Activated CD4-positive, alpha-beta T cell treated with anti-CD3 and anti-CD28 coated beads, Interleukin-2, amount 50 U/mL, for 16 hours (primary cell): ENCODE results near the gene DCAF8.

ENCODE experiments used
- DNase-seq: peaks from one replicate; pipeline ENCODE4 v3.0.0-alpha.2; 2020

The DCAF8 gene

GRCh38 chr1:160224606-160225005, 37.7 kb downstream of the DCAF8 start:
- no peak for DNase-seq

GRCh38 chr1:160222546-160222945, 39.8 kb downstream of the DCAF8 start:
- no peak for DNase-seq

DNA sequence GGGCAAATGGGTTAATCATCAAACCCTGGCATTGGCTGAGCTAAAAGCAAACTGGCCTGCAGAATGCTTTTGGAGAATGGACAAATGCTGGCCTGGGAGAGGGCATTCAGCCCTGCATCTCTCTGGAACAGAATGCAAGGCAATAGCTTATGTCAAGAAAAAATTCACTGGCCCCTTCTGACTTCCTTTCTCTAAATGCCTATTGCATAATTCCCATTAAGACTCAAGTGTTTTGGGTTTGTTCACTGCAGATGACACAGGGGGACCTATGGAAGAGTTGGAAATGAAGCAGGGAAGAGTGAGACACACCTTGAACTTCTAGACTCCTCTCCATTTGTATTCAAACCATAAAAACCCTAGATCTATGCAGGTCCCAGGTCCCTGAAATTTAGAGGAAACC, 41.3 kb downstream of the DCAF8 start:
- DNase-seq, result no peak

- DNase-seq, result no peak
Measured at GRCh38 chr1:160220301-160220700, 42.0 kb downstream of the DCAF8 start.

DNA sequence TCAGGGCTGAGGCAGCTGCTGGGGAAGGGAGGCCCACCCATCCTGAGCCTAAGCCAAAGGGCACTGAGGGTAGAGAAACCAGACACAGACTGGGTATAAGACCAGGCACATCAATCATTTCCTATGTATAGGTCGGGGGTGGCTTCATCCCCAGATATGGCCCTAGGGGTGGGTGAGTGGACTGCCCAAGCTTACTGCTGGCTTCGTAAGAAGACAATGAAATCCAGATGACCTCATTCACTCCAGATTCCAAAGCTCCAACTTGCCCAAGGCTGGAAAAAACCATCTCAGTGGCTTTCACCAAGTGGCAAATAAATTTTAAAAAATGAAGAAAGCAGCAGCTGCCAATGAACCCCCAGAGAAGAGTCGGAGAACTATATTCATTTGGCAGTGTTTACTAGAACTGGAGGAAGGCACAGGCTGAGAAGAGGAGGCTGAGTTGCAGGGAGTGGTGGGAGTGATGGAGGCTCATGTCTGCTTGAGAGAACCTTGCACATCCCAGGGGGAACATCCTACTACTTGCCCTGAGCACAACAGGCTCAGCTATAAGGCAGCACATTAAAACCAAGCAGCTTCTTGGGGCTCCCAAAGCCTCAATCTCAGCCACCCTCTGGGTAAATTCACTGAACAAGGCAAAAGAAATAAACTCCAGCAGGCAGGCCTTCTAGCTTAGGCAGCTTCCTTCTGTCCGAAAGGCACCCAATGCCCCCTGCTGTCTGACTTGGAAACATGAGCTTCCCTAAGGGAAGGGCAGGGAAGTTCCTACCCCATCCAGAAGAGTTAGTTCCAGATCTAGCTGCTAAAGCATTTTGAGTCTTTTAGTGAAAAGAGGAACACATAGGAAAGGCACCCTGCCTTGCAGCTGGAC, 43.1 kb downstream of the DCAF8 start:
- no peak for DNase-seq

DNA sequence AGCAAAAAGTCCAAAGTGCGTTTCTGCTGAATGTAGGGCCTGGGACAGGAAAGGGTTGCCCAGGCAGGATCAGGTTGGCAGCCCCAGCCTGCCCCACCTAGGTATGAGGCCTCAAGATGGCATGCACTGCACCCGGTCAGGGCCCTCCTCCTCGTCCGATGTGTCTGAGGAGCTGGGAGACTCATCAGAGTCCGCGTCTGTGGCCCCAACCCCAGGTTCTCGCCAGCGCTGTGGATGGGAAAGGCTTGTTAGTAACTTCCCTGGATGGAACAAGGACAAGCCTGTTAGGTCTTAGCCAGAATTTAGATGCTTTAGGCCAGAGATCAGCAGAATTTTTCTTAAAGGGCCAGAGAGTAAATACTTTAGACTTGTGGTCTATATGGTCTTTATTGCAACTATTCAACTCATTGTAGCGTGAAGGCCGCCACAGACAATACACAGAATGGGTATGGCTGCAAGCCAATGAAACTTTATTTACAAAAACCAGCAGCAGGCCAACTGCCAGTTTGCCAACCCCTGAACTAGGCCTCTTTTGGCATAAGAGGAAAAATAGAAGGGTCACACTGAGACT, 44.8 kb downstream of the DCAF8 start:
- DNase-seq, result no peak

GRCh38 chr1:160216301-160216700, 46.0 kb downstream of the DCAF8 start:
- no peak for DNase-seq

DNA sequence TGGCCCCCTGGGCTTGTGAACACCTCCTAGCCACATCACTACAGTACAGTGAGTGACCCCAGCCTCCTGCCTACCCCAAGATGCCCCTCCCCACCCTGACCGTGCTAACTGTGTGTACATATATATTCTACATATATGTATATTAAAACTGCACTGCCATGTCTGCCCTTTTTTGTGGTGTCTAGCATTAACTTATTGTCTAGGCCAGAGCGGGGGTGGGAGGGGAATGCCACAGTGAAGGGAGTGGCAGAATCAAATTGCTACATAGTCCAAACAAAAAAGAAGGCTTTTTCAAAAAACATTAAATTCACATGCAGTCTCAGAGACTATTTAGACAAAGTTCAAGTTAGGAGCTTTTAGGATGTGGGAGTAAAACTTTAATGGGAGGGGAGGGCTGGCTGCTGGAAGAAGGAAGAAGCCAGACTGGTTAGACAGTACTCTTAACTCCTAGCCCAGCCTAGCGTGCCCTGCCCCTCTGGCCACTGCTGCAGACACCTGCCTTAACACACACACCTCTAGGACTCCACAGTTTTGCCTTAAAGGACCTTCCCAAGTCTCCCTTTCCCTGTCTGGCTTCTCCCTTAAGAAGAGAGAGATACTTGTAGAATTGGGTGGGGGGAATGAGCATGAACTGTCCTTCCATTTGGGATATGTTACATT, 47.7 kb downstream of the DCAF8 start:
- no peak for DNase-seq

DNA sequence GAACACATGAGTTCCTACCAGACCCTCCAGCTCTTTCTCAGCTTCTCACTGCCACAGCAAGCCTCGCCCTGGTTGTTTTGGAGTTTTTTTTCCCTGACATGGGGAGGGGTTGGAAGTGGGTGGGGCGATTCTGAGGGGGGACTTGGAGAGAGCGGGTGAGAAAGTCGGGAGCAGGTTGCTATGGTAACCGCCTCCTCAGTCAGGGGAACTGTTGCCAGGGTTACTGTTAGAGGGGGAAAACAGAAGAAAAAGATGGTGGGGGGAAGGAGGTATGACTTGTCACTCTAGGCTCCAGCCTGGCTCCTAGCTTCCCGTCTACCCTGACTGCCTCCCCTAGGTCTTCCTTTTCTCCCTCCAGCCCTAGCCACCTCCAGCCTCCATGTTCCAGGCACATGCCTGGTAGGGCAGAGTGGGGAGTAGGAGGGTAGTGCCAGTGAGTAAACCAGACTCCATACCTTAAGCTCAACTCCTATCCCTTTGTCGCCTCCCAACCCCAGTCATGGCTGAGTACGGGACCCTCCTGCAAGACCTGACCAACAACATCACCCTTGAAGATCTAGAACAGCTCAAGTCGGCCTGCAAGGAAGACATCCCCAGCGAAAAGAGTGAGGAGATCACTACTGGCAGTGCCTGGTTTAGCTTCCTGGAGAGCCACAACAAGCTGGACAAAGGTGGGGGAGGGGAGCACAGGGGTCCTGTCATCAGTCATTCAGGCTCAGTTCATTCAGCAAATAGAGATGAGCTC, 51.1 kb downstream of the DCAF8 start:
- no peak for DNase-seq

GRCh38 chr1:160210561-160210960, 51.8 kb downstream of the DCAF8 start:
- DNase-seq, result no peak

DNA sequence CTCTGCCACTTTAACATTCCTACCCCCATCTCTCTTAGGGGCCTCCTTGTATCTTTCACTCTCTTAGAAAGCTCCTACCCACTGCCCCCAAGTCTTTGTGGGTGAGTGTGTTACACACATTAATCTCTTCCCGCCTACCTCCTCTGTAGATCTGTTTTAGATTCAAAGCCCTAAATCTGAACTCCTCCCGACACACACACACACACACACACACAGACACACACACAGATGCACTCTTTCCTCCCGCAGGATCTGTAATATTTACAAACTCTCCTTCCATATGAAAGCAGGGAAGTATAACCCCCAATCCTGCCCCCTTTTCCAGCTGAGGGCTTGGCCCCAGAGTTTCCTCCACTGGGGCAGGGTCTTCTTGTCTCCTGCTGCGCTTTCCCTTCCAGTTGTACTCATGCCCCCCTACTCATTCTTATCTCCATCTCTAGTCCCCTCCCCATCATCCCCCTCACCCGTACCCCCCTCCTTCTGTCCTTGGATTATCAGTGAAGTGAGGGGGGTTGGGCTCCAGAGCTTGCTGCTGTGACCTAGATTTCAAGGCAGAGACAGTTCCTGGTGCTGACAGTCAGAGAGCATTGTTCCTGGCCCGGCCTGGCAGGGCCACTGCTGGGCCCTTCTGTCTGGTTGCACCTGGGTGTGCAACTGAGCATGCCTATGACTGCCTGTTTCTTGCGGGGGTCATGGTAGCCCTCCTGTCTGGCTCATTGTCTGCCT, 52.9 kb downstream of the DCAF8 start:
- DNase-seq, result no peak

- DNase-seq, result no peak
Measured at GRCh38 chr1:160208557-160209320, 53.6 kb downstream of the DCAF8 start.

GRCh38 chr1:160207771-160208556, 54.4 kb downstream of the DCAF8 start:
- DNase-seq, result no peak

GRCh38 chr1:160207118-160207650, 55.2 kb downstream of the DCAF8 start:
- no peak for DNase-seq

DNA sequence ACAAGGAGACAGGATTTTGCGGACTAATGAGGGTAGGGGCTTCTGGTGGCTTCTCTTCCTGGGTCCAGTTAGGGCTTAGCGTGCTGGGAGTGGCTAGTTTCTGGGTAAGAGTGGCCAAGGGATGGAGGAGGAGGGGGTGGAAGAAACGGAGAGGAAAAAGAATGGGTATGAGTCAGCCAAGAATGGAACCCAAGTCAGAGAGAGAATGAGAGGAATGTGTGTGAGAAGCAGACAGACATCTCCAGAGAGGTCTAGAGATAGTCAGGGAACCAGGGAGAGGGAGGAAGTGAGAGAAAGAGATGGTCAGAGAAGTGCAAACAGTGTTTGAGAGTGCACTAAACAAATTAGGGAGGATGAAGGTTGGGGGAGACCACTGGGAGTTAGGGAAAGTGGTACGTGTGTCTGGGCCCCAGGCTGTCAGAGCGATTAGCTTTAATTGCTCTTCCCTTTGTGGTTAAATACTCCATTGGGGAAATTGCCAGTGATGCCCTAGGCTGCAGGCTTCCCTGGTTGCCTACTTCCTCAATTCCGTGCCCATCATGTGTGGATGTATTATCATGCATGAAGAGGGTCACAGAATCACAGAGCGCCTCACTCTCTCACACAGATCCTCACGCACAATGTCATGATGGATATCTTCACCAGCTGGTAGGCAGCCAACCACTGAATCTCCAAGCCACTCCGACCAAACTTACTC, 55.8 kb downstream of the DCAF8 start:
- DNase-seq, result no peak

DNA sequence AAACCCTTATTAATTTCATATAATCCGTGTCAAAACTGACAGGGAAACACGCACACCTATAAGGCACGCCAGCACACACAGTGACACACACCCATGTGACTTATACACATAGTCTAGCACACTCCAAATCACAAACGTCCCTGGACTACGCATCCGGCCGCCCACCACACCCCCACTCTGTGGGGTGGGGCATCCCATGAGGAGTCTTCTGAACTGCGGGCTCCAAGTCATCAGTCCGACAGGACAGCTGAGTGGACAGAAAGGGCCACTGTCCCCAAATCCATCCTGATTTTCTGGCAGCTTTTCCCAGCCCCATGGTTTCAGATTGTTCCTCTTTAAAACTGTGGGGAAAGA, 56.3 kb downstream of the DCAF8 start:
- peak; percentile 56 for DNase-seq

DNA sequence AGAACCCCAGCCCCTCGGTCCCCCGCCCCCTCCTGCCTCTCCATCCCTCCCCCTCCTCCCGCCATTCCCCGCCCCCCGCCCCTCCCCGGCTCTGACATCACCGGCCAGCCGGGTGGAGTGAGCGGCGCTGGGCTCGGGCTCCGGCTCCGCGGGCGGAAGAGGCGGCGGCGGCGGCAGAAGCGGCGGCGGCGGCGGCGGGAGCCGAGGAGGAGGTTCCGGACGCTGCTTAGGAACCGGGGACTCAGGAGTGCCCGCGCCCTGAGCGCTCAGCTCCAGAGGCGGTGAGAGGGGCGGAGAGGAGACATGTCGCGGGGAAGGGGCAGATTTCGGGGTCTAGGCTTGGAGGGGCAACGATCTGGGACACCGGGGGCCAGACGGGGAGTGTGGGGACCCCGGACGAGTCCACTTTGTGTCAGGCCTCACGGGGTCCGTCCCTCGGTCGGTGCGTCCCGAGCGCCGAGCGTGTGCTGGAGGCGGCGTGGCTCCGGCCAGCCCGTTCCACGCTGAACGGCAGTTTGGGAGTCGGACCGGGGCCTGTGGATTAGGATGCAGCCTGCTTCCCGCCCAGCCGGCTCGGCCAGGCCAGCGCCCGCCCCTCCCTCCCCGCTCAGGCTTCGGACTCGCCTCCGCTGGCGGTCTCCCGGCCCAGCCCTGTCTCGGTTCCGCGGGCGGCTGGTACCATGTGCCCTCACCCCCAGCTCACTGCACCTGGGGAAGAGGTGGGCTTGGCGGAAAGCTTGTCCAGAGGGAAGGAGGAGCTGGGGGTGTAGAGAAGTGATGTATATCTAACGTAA, 56.9 kb downstream of the DCAF8 start, which contains the start of gene PEA15:
TSS of gene PEA15 (plus strand) at position 143 of the 794 bp plus-strand sequence. CDS start 6,161 bp downstream, outside the sequence.
- DNase-seq, result peak; percentile 71

DNA sequence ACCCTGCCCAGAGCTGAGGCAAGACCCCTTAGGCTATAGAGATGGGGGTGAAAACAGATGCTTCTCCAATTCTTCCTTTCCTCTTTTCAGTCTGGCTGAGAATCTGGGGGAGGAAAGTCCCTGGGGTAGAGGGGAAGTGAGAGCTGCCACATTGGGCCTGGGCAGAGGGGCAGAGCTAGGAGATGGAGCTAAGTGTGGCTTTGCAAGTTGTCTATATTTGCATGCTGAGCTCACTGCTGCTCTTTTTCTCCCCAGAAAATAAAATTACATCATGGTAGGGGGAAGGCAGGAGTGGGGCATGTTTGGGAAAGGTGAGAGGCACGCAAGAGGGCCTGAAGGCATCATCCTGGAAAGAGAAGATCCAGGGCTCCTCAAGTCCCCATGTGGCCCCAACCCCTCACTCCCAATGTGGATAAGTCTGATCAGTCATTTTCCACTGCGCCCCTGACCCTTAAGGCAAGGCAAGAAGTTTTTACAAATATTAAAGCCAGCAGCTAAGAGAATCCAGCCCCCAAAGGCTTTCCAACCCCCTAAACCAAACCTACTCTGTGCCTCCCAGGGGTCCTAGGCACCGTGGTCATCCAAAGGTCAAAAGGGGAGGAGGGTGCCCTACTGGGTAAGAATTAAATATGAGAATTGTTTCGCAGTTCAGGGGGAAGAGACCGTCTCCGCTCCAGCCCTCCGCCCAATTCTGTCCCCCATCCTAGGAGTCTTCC, 57.7 kb downstream of the DCAF8 start:
- DNase-seq, result no peak
